GM21447 (cell line): Measurements from ENCODE around the gene PYCR2.
"Not testable (repeated sequence)": the region's sequence is repeated elsewhere in the genome, so short reads cannot be mapped to it uniquely, and the experiment has no call there.

Experiments
- ATAC-seq: cut with Tn5 transposase; IDR thresholded peaks from one replicate; pipeline ENCODE4 v1.9.1; 2021; ENCODE audit not compliant: unreplicated experiment

The PYCR2 gene

GRCh38 chr1:225892307-225892706 is 31.7 kb downstream of the PYCR2 start:
- no peak for ATAC-seq

GRCh38 chr1:225891229-225891972 is 32.6 kb downstream of the PYCR2 start:
- no peak for ATAC-seq

- ATAC-seq, result no peak
Measured at GRCh38 chr1:225890346-225891228, 33.5 kb downstream of the PYCR2 start.

- ATAC-seq, result no peak
Measured at GRCh38 chr1:225889743-225890142, 34.3 kb downstream of the PYCR2 start.

GRCh38 chr1:225888898-225889601 is 35.0 kb downstream of the PYCR2 start, which contains the start of gene LEFTY1:
TSS of gene LEFTY1 (minus strand) at chr1:225889146. CDS start at chr1:225889066, 80 bp downstream.
- ATAC-seq, result no peak

GRCh38 chr1:225888289-225888897 is 35.7 kb downstream of the PYCR2 start:
- ATAC-seq, result no peak

GRCh38 chr1:225887554-225888288 is 36.3 kb downstream of the PYCR2 start:
- not testable (repeated sequence) for ATAC-seq

- no peak for ATAC-seq
Measured at GRCh38 chr1:225887030-225887314, 37.1 kb downstream of the PYCR2 start.

- no peak for ATAC-seq
Measured at GRCh38 chr1:225886159-225887029, 37.7 kb downstream of the PYCR2 start.

- ATAC-seq, result no peak
Measured at GRCh38 chr1:225885336-225885735, 38.7 kb downstream of the PYCR2 start.

- ATAC-seq, result no peak
Measured at GRCh38 chr1:225883616-225884265, 40.3 kb downstream of the PYCR2 start.

- ATAC-seq, result peak; percentile 33
Measured at GRCh38 chr1:225882694-225883615, 41.1 kb downstream of the PYCR2 start.

- peak; percentile 65 for ATAC-seq
Measured at GRCh38 chr1:225881959-225882693, 41.9 kb downstream of the PYCR2 start, which contains the start of gene TMEM63A. TSS of gene TMEM63A (minus strand) at chr1:225882380. CDS start at chr1:225877580, 4,800 bp downstream.

GRCh38 chr1:225881081-225881958 is 42.7 kb downstream of the PYCR2 start:
- ATAC-seq, result peak; percentile 33

- ATAC-seq, result no peak
Measured at GRCh38 chr1:225880636-225881035, 43.4 kb downstream of the PYCR2 start.

GRCh38 chr1:225880222-225880588 is 43.8 kb downstream of the PYCR2 start:
- ATAC-seq, result no peak
